CD4-positive, alpha-beta T cell (primary cell): Measurements from ENCODE around the gene MLLT1. TPM values are rescaled to one million over a fixed set of nuclear protein-coding genes. Genes with fewer than 3 reads are reported as not detected.

Source experiments
- ATAC-seq: fragments of 200-7000 bp; cut with Tn5 transposase; one replicate; pipeline ENCODE4 v1.10.0; 2022; ENCODE audit warnings: mild to moderate bottlenecking; ENCODE audit not compliant: poor library complexity
- CTCF ChIA-PET: fragments of 350-600 bp; sonication (Branson Sonifier 250); formaldehyde crosslinking; loops from one replicate; lab custom pipeline; 2021; ENCODE audit warnings: antibody characterized with exemption, inconsistent platforms; lab: Charles Lee
- POLR2A ChIA-PET: fragments of 350-600 bp; sonication (Branson Sonifier 250); formaldehyde crosslinking; loops from one replicate; lab custom pipeline; 2021; ENCODE audit warnings: antibody characterized with exemption, inconsistent platforms; lab: Charles Lee
- DNase-seq, 14 experiments: peaks; one replicate each; pipeline ENCODE4 v3.0.0-alpha.2; 2013 to 2020; ENCODE audit warnings: mixed read lengths in 2 of 14
- H3K27ac ChIP-seq, 2 donors: one replicate each; pipeline versions ENCODE4 v1.5.1 to v1.7.0; 2013; ENCODE audit warnings: low read length in 2 of 2, low read depth in 1 of 2, mild to moderate bottlenecking in 1 of 2
- H3K27me3 ChIP-seq, 2 experiments: 1 replicate in 1 of 2; 2 replicates in 1 of 2; pipeline versions ENCODE4 v1.6.1 to v1.7.0; 2013; ENCODE audit warnings: low read length in 2 of 2, control low read depth in 1 of 2, mild to moderate bottlenecking in 1 of 2, moderate library complexity in 1 of 2; ENCODE audit not compliant: insufficient read depth in 2 of 2, control insufficient read depth in 1 of 2
- H3K36me3 ChIP-seq: one replicate; pipeline ENCODE4 v1.6.1; 2013; ENCODE audit warnings: low read length, control low read depth; ENCODE audit not compliant: insufficient read depth
- H3K4me1 ChIP-seq: one replicate; pipeline ENCODE4 v1.6.1; 2013; ENCODE audit warnings: low read length, control low read depth; ENCODE audit not compliant: insufficient read depth
- H3K4me3 ChIP-seq: one replicate; pipeline ENCODE4 v1.5.1; 2013; ENCODE audit warnings: mild to moderate bottlenecking, low read length, moderate library complexity
- H3K9me3 ChIP-seq, 2 experiments: 1 replicate in 1 of 2; 2 replicates in 1 of 2; pipeline versions ENCODE4 v1.6.1 to v1.7.0; 2013; ENCODE audit warnings: low read length in 2 of 2, mild to moderate bottlenecking in 2 of 2, control low read depth in 1 of 2, moderate library complexity in 1 of 2; ENCODE audit not compliant: control insufficient read depth in 1 of 2, insufficient read depth in 1 of 2
- H3K27ac Mint-ChIP-seq: one replicate; pipeline ENCODE4 v1.8.0; 2020; ENCODE audit warnings: mixed read lengths
- H3K27me3 Mint-ChIP-seq: one replicate; pipeline ENCODE4 v1.8.0; 2021; ENCODE audit warnings: mixed read lengths
- H3K36me3 Mint-ChIP-seq: one replicate; pipeline ENCODE4 v1.8.0; 2021; ENCODE audit warnings: low read depth, mixed read lengths
- H3K4me1 Mint-ChIP-seq: one replicate; pipeline ENCODE4 v1.8.0; 2021; ENCODE audit warnings: low read depth, mixed read lengths
- H3K4me3 Mint-ChIP-seq: one replicate; pipeline ENCODE4 v1.8.0; 2020; ENCODE audit warnings: mild to moderate bottlenecking, mixed read lengths
- H3K9me3 Mint-ChIP-seq: one replicate; pipeline ENCODE4 v1.8.0; 2020; ENCODE audit warnings: mixed read lengths
- CTCF ChIP-seq: fragments of 200-600 bp; IDR thresholded peaks from one replicate; pipeline ENCODE4 v1.8.0; 2022; ENCODE audit warnings: antibody characterized with exemption, mild to moderate bottlenecking
- intact Hi-C, 2 experiments: fragments of 100-400 bp; cut with DNase I in 1 of 2; cut with micrococcal nuclease in 1 of 2; formaldehyde crosslinking; loops; one replicate each; pipeline versions ENCODE4 v1.15.1 to v1.9.0; 2023 to 2025; cut with DNase I, micrococcal nuclease
- polyA plus RNA-seq, 2 donors: library from polyadenylated mRNA; unstranded; fragments of 120-200 nt; gene quantifications; one replicate each; pipeline ENCODE4 v1.2.1, GENCODE V29; 2013
- total RNA-seq, 174 experiments: library from RNA in 2 of 174; stranded (reverse) in 2 of 174; gene quantifications; one replicate each; pipeline ENCODE4 v1.2.3 and lab custom pipeline; 2021 to 2026

MLLT1 gene
- total RNA-seq, result 10 to 100 TPM; 18.3 to 22.1 TPM
- 21.5 TPM for polyA plus RNA-seq (2013, experiment 1 of 2)
- polyA plus RNA-seq (2013, experiment 2 of 2), result 23.4 TPM
- total RNA-seq (lab: John Stamatoyannopoulos, UW), result 19.9 to 120 (median 58.3) reads per million in 172 experiments

- POLR2A ChIA-PET, result no interaction called here
- Histone ChIP-seq H3K9me3 (no peaks in the 10 kb centered on the region), H3K27me3 (no peaks in the 10 kb centered on the region), H3K36me3 (no peaks in the 10 kb centered on the region), H3K4me1 (peaks cover 42% of the 10 kb centered on the region), H3K4me3 (peak within 1 kb of the TSS; percentile 67), H3K27ac (peak within 1 kb of the TSS; percentile 54 to 75)
- Mint-ChIP-seq H3K27ac (peak within 1 kb of the TSS; percentile 86), H3K4me3 (peak within 1 kb of the TSS; percentile 94), H3K9me3 (no peaks in the 10 kb centered on the region), H3K27me3 (no peaks in the 10 kb centered on the region), H3K4me1 (peaks cover 40% of the 10 kb centered on the region), H3K36me3 (no peaks in the 10 kb centered on the region)
- intact Hi-C loops, result loop anchor here in 1 of 2 experiments (2.0 to 5.0 kb wide), 5 partner anchors 79 to 583 kb away; partner anchors contain the start of gene TUBB4A
- peak; percentile 85 to 98 (median 94) for DNase-seq
- ATAC-seq, result peak; percentile 79
- CTCF ChIA-PET, result no interaction called here
- TF ChIP-seq CTCF, result peak; percentile 56
Measured at GRCh38 chr19:6279931-6280591, at the start of gene MLLT1. Gene MLLT1, minus strand, starts transcription at chr19:6279975. Its CDS starts 191 bp downstream, at chr19:6279784.

GRCh38 chr19:6326815-6327214 lies 47.0 kb upstream of the MLLT1 start:
- TF ChIP-seq CTCF, result no peak
- Histone ChIP-seq H3K36me3 (no peaks in the 10 kb centered on the region), H3K9me3 (no peaks in the 10 kb centered on the region), H3K4me3 (no peak overlapping the region), H3K27ac (no peak overlapping the region), H3K27me3 (no peaks in the 10 kb centered on the region), H3K4me1 (no peaks in the 10 kb centered on the region)
- no peak overlapping the region for H3K4me3 Mint-ChIP-seq
- intact Hi-C loops, result no loop called here
- POLR2A ChIA-PET, result no interaction called here
- CTCF ChIA-PET, result no interaction called here
- no peaks in the 10 kb centered on the region for H3K27me3 Mint-ChIP-seq
- ATAC-seq (no peak), DNase-seq (no peak)
- no peaks in the 10 kb centered on the region for H3K9me3 Mint-ChIP-seq
- peaks cover 3% of the 10 kb centered on the region for H3K36me3 Mint-ChIP-seq
- peaks cover 6% of the 10 kb centered on the region for H3K4me1 Mint-ChIP-seq
- H3K27ac Mint-ChIP-seq, result no peak overlapping the region

- H3K27ac Mint-ChIP-seq, result no peak overlapping the region
- CTCF ChIA-PET, result interaction anchor here (0.5 kb wide), 1 partner anchor 538 kb away, joined by 3 read pairs; no protein-coding TSS in a partner anchor
- H3K4me1 ChIP-seq, result no peaks in the 10 kb centered on the region
- ATAC-seq, result no peak
- no peaks in the 10 kb centered on the region for H3K36me3 ChIP-seq
- POLR2A ChIA-PET, result no interaction called here
- H3K27me3 Mint-ChIP-seq, result no peaks in the 10 kb centered on the region
- H3K9me3 Mint-ChIP-seq, result no peaks in the 10 kb centered on the region
- no peak overlapping the region for H3K4me3 Mint-ChIP-seq
- H3K4me1 Mint-ChIP-seq, result peaks cover 6% of the 10 kb centered on the region
- intact Hi-C loops, result no loop called here
- H3K27ac ChIP-seq, result no peak overlapping the region
- H3K27me3 ChIP-seq, result no peaks in the 10 kb centered on the region
- DNase-seq, result no peak
- no peak for TF ChIP-seq CTCF
- no peak overlapping the region for H3K4me3 ChIP-seq
- H3K36me3 Mint-ChIP-seq, result peaks cover 3% of the 10 kb centered on the region
- no peaks in the 10 kb centered on the region for H3K9me3 ChIP-seq
Measured at GRCh38 chr19:6325614-6326013, 45.8 kb upstream of the MLLT1 start.
